ENCODE data around the gene CHCHD6. TPM values are rescaled to one million over a fixed set of nuclear protein-coding genes. Genes with fewer than 3 reads are reported as not detected.

CHCHD6 gene
- total and polyA plus RNA-seq, 4 donors = 2.0 to 5.1 (median 3.9) TPM

GRCh38 chr3:126990890-126991289, 286.9 kb downstream of the CHCHD6 start (continued):
- TF ChIP-seq REST (IDR thresholded peaks at IDR 0.05) (no peak), NR2F2 (IDR thresholded peaks at IDR 0.05) (no peak), ZBTB33 (IDR thresholded peaks at IDR 0.05) (no peak), MAX (IDR thresholded peaks at IDR 0.05) (no peak), FOXA1 (IDR thresholded peaks at IDR 0.05) (no peak), TAF1 (conservative IDR thresholded peaks at IDR 0.05) (no peak), RXRA (IDR thresholded peaks at IDR 0.05) (no peak), HNF4A (conservative IDR thresholded peaks at IDR 0.05) (no peak), FOXA2 (IDR thresholded peaks at IDR 0.05) (no peak)

GRCh38 chr3:126991366-126992200, 287.5 kb downstream of the CHCHD6 start:
- H3K4me3 ChIP-seq (ENCODE audit: low read depth in 1 of 3, low read length in 3 of 3) = no peak overlapping the region
- no peaks in the 10 kb centered on the region for H3K27me3 ChIP-seq (ENCODE audit: control insufficient read depth in 4 of 4, insufficient read depth in 4 of 4, low read length in 3 of 4)
- no peak for DNase-seq (ENCODE audit: low spot score)
- no peak overlapping the region for H3K27ac ChIP-seq (ENCODE audit: low read depth in 1 of 2, low read length in 2 of 2)
- no peaks in the 10 kb centered on the region for H3K9me3 ChIP-seq (ENCODE audit: control insufficient read depth in 4 of 4, low read length in 3 of 4)
- no peaks in the 10 kb centered on the region for H3K4me1 ChIP-seq (ENCODE audit: control insufficient read depth in 4 of 4, insufficient read depth in 4 of 4, low read length in 3 of 4)
- no peak overlapping the region for H3K9ac ChIP-seq (ENCODE audit: low read depth in 1 of 2, low read length in 2 of 2)
- peaks cover 0 to 14% (median under 1%) of the 10 kb centered on the region in 4 donors for H3K36me3 ChIP-seq (ENCODE audit: control insufficient read depth in 4 of 4, insufficient read depth in 3 of 4, low read depth in 1 of 4, low read length in 3 of 4)
- TF ChIP-seq HNF4G (IDR thresholded peaks at IDR 0.05) (no peak), TAF1 (conservative IDR thresholded peaks at IDR 0.05) (no peak), MAX (IDR thresholded peaks at IDR 0.05) (no peak), ZBTB33 (IDR thresholded peaks at IDR 0.05) (no peak), RAD21 (IDR thresholded peaks at IDR 0.05) (no peak), YY1 (IDR thresholded peaks at IDR 0.05) (no peak), EGR1 (IDR thresholded peaks at IDR 0.05; ENCODE audit: low read depth in 2 of 2) (no peak), FOXA1 (IDR thresholded peaks at IDR 0.05) (no peak), GABPA (IDR thresholded peaks at IDR 0.05 in 1 of 2, conservative IDR thresholded peaks at IDR 0.05 in 1 of 2) (no peak), CTCF (IDR thresholded peaks at IDR 0.05; ENCODE audit: low read depth, low read length, missing input control) (no peak), HNF4A (conservative IDR thresholded peaks at IDR 0.05) (no peak), FOXA2 (IDR thresholded peaks at IDR 0.05) (no peak), NR2F2 (IDR thresholded peaks at IDR 0.05) (no peak)
- WGBS = 94% methylated on average over 24 of the region's 24 CpGs

All from liver (tissue), 9 donors.